ENCODE results near the gene FCRL6. TPM values are rescaled to one million over a fixed set of nuclear protein-coding genes. Genes with fewer than 3 reads are reported as not detected.
A peak's percentile ranks its signal among the peaks of the same experiment; 100 is the strongest.

The FCRL6 gene, protein sequence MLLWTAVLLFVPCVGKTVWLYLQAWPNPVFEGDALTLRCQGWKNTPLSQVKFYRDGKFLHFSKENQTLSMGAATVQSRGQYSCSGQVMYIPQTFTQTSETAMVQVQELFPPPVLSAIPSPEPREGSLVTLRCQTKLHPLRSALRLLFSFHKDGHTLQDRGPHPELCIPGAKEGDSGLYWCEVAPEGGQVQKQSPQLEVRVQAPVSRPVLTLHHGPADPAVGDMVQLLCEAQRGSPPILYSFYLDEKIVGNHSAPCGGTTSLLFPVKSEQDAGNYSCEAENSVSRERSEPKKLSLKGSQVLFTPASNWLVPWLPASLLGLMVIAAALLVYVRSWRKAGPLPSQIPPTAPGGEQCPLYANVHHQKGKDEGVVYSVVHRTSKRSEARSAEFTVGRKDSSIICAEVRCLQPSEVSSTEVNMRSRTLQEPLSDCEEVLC
- under 1 TPM; 0.10 to 0.41 (median 0.34) TPM for polyA plus RNA-seq (ENCODE audit: insufficient read length in 4 of 4)

DNA sequence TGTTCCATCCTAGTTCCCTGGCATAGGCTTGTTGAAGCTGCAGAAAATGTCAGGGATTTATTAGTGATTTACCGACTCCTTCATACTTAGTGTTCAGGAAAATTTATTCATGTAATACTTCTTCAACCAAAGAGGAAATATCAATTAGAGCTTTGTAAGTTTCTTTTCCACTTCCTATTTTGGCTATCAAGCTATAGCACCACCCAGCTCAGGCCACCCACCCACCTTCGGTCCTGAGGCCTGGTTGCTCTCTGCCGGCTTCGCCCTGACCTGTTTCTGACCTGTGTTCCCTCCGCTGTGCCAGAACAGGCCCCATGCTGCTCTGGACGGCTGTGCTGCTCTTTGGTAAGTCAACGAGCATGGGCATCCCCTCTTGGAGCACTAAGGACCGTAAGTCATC lies at the start of gene FCRL6:
FCRL6 (plus strand) TSS at position 250 of the 400 bp plus-strand sequence; CDS start at position 315, 65 bp downstream.
- DNase-seq (ENCODE audit: low read depth in 4 of 4, low spot score in 3 of 4) = no peak

DNA sequence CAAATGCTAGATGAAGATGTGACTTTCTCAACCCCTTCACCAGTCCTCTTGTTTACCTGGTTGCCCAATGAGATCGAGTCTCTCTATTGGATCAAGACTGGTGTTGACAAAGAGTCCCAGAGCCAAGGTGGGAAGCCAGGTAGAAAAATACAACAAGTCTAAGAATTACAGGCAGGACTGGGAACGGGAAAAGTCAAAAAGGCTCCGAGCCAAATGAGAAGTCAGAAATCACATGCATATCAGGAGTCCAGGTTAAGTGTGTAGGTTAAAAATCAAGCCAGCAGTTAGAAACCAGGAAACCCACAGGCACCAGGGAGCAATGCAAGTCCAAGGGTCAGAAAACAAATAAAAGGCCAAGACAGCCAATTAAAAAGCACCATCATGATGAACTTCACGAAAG lies 48.8 kb upstream of the FCRL6 start:
- peak in 1 of 4 donors; percentile 5 for DNase-seq (ENCODE audit: low read depth in 4 of 4, low spot score in 3 of 4)

DNA sequence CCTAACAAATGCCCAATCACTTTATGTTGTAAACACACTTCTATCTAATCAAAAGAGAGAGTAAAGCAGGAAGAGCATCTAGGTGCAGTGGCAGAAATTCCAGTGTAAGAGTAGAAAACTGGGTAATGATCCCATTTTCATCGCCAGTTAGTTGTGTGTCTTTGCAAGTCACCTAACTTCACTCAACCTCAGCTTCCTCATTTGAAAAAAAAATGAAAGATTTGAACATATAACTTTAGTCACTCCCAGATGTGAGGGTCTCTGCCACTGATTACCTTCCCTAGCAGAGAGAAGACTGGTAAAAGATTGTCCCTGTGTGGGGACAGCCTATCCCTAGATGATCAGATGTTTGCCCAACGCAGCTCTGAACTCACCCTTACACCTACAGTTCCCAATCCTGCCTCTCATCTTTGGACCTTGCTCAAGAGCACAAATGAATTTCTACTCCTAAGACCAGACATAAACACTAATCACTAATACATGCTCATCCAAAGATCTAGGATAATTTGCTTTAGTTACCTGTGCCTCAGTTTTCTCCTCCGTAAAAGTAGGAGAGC lies 46.6 kb upstream of the FCRL6 start:
- DNase-seq (ENCODE audit: low read depth in 4 of 4, low spot score in 3 of 4) = no peak

DNA sequence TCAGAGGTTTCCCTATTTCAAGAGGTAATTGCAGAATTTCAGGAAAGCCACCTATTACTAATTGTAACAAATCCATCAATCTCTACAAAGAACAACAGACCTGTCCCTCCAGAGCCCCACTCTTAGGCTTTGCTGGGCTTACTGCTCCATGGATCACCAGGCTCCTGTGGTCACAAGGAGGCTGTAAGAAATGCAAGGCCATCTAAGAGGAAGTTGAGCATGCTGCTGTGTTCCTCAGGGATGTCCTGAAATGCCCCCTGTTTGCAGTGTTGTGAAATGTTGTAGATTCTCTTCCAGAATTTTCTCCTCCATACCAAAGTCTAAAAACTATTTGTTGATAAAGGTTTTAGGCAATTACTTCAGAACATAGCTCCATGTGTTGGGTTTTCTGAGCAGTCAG lies 45.8 kb upstream of the FCRL6 start:
- DNase-seq (ENCODE audit: low read depth in 4 of 4, low spot score in 3 of 4) = no peak

DNA sequence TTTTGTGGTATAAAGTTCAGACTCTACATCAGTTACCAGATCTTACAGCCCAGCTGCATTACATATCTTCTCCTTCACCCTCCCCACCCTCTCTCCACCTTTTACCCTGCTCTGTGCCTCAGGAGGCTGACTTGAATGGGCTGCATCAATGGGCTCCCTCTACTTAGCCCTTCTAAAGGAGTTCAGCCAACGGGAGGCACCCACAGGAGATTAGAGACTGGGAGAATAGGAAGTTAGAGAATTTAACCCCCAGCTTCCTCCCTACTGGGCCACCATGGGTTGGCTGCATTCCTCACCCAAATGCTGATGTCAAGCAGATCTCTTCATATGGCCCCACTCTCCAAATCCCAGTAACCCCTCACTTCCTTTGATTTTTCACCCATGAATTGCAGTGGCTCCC lies 38.5 kb upstream of the FCRL6 start:
- DNase-seq (ENCODE audit: low read depth in 4 of 4, low spot score in 3 of 4) = no peak

DNA sequence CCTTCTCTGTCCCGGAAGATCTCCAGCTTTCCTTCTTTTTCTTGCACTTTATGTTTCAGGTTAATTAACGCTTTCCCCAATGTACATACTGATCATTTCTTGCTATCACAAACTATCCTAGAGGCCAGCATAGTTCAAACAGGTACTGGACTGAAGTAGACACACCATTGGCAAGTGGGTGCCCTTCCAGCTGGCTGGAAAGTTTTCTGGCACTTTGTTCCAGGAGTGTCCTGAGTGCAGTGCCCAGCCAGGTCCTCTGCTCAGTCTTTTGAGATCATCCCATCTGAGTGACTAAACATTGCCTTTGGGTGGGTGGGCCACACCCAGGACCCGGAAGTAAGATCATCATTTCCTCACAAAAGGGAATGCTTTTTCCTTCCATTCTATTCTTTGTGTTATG lies 36.4 kb upstream of the FCRL6 start:
- DNase-seq (ENCODE audit: low read depth in 4 of 4, low spot score in 3 of 4) = no peak

DNA sequence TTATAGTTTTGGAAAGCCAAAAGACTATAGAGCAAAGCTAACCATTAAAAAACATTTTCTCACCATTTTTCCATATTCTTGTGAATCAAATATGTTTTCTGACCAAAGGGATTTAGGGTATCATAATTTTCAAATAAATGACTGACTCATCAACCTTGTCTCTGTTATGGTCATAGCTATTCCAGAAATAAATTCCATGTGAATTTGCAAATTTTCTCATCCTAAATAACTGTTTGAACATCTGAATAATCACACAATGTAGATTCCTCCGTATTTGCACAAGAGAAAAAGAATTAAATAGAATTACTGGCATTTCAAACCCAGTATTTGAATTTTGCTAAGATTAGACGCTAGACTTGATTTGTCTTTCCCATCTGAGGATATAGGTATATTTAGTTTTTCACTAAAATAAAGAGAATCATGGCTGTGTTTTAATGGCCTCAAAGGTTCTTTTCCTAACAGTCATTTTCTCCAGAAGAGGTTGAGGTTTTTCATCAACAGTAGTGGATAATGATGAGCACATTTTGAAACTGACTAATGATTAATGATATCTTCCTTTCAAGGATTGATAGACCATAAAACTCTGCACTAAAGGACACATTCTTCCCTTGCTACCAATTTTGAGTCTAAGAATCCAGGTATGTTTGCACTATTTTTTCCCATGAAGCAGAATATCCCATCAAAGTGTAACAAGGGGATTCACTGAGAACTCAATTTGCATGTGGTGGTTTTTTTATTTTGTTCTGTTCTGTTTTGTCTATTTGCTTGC lies 30.8 kb upstream of the FCRL6 start:
- no peak for DNase-seq (ENCODE audit: low read depth in 4 of 4, low spot score in 3 of 4)

DNA sequence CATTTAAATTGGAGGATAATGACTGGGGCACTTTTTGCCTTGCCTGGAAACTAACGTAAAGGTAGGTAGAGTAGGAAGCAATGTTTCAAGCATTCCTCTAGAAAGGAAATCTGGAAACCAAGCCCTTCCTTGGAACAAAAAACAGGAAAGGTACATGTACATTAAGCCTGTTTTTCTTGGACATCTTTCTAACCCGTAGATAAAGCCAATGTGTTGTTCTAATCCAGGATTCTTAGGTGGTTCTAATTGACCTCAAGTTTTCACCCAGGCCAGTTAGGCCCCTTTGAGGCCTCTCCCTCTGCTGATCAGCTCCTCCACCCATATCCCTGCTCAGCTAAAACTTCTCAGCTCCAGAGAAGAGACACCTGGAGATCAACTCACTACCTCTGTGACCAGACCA lies 27.7 kb upstream of the FCRL6 start:
- no peak for DNase-seq (ENCODE audit: low read depth in 4 of 4, low spot score in 3 of 4)

DNA sequence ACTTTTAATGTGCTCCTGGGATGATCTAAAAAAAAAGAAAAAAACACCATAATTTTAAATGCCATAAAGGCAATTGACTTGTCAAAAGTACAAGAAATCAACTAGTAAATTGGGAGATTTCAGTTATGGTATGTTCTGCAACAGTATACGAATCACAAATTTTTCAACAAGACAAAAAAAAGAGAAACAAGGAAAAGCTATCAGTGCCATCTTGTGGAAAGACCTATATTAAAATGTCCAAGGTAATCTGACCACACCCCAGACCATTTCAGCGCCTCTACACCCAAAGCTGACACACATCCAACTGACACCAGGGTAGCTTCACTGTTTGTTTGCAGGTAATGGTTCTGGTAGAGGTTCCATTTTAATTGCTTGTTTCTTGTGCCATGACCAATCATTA lies 26.4 kb upstream of the FCRL6 start:
- no peak for DNase-seq (ENCODE audit: low read depth in 4 of 4, low spot score in 3 of 4)

DNA sequence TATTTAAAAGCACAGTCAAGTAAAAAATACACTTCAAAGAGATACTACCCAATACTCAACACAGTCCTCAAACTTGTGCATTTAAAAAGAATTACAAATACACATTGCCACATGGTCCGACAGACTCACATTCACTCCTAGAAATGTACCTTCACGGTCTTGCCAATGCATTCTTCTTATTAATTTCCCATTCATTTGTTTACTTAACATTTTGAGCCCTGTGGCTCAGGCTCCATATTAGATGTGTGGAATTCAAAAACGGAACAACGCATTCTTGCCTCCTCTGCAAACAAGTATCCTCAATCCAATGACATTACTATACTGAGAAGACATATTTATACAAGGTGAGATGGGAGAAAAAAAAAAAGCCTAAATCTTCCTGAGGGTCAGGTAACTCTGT lies 23.9 kb upstream of the FCRL6 start:
- DNase-seq (ENCODE audit: low read depth in 4 of 4, low spot score in 3 of 4) = no peak

DNA sequence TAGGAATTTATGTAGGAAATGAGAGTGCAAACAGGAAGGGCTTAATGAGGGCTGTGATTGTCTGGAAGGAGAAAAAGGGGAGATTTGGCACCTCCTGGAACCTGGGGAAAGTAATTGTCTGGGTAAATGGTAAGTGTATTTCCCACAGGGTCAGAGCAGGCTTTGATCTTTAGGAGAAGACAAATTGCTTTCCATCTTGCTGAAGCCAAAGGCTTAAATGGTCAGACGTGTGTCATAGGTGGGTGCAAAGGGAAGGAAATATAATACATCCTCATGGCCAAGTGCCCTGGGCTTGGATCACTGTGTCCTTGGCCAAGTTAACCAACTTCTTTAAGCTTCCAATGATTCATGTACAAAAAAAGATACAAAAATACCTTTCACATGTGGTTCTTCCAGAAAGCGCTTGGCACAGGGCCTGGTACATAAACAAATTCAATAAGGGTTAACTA lies 22.7 kb upstream of the FCRL6 start:
- DNase-seq (ENCODE audit: low read depth in 4 of 4, low spot score in 3 of 4) = no peak

DNA sequence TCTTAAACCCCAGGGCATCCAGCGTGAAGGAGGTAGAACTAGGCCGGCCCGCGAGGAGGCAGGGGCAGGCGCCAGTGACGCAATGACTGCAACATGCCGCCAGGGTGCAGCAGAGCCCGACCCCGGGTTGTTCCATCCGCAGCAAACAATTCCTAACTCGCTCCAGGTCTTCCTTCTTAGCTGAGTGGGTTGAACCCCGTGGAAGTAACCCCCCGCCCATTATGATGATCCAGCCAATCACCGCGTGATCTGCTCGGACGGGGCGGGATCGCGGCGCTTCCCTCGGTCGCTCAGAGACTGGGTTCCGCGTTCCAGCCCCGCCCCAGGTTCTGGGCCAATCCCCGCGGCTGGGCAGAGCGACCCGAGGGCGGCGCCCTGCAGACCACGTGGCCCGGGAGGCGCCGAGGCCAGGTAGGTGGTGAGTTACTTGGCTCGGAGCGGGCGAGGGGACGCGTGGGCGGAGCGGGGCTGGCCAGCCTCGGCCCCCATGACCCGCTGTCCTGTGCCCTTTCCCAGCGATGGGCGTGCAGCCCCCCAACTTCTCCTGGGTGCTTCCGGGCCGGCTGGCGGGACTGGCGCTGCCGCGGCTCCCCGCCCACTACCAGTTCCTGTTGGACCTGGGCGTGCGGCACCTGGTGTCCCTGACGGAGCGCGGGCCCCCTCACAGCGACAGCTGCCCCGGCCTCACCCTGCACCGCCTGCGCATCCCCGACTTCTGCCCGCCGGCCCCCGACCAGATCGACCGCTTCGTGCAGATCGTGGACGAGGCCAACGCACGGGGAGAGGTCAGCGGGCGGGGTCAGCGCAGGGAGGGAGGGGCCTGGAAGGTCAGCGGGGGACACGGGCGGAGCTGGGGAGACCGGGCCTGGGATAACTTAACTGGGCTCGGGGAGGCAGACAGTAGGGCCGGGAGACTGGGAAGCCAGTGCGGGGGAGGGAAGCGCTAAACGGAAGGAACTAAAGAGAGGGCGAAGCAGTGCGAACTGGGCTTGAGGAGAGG lies 21.3 kb upstream of the FCRL6 start, which contains the start of gene DUSP23:
DUSP23 (plus strand) TSS at position 380 of the 1,000 bp plus-strand sequence; CDS start at position 519, 139 bp downstream.
- DNase-seq (ENCODE audit: low read depth in 4 of 4, low spot score in 3 of 4) = peak; percentile 88 to 94 (median 93)

DNA sequence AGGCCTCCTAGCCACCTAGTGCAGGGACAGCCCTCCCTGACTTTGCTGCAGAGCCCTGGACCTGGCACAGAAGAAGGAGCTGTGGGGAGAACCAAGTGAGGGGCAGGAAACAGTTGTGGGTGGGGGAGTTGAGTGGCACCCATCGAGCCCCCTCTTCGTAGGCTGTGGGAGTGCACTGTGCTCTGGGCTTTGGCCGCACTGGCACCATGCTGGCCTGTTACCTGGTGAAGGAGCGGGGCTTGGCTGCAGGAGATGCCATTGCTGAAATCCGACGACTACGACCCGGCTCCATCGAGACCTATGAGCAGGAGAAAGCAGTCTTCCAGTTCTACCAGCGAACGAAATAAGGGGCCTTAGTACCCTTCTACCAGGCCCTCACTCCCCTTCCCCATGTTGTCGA lies 20.2 kb upstream of the FCRL6 start:
- DNase-seq (ENCODE audit: low read depth in 4 of 4, low spot score in 3 of 4) = no peak

DNA sequence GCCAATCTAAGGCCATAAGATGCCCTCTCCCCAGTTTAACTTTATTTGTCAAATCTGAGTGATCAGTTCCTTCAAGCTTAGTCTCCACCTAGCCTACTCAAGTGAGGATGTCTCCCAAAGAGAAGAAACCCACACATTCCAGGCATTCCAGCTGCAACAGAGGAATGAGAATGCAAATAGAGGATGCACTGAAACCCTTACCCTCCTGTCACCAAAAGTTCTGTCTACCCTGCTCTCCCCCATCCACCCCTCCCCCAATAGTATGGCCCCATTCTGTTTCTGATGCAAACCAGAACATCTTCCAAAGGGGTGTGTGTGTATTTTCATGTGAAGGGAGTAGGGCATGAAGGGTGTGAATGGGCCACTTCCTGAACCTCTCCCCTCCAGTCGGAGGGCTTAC lies 18.4 kb upstream of the FCRL6 start:
- DNase-seq (ENCODE audit: low read depth in 4 of 4, low spot score in 3 of 4) = no peak

DNA sequence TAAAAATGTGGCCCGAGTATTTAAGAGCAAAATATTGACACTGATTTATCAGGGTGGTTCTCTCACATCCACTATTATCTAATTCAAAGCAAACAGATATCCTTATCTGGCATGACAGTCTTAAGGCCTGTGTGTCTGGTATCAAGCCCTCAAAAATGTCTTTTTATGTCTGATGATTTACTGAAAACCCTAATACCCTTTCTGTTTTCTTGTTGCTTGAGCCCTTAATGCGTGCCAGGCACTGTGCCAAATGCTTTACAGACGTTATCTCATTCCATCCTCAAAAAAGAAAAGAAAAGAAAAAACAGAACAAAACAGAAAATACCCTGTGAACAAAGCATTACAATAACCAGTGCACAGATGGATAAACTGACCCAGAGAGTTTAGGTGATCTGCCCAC lies 15.7 kb upstream of the FCRL6 start:
- no peak for DNase-seq (ENCODE audit: low read depth in 4 of 4, low spot score in 3 of 4)

DNA sequence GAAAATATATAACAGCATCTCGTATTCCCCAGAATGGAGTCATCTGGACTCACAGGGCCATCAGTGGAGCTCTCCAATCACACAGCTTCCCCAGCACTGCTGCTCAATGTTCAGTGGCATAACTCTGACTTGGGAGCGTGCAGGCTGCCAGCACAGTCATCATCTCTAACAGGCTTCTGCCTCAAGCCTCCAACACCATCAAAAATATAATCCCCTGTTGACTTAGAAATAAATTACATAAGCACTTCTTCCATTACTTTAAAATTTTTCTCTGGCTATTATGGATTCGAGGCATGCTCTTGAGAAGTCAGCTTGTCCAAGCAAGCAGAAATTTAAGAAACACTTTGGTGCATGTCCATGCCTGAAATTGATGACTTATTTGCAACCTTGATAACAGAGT lies 15.2 kb upstream of the FCRL6 start:
- DNase-seq (ENCODE audit: low read depth in 4 of 4, low spot score in 3 of 4) = no peak

DNA sequence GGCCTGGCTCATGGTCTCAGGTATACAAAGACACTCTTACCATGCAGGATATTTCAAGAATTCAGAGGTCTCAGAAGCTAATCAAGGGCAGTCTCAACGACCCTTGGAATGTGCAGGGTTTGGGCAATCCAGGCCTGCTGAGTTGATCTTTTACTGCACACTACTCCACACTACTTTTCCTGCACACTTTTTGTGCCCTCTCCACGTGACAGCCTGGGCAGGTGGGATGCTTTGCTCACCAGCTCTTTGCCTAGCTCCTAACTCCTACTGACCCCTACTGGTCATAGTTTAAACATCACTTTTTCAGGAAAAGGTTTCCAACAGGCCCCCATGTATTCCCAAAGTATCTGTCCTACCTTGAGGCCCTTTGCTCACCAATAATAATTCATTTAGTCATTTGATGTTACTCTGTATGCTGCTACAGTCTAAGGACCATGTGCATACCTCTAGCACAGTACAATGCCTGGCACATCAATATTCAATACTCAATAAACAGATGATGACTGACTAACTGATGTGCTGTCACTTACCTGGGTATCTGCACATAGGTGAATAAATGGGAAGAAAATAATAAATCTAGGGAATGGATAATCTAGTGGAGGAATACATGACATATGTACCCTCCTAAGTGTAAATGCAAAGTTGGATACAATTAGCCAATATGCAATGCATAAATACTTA lies 11.8 kb upstream of the FCRL6 start:
- peak in 3 of 4 donors; percentile 6 to 36 (median 15) for DNase-seq (ENCODE audit: low read depth in 4 of 4, low spot score in 3 of 4)

DNA sequence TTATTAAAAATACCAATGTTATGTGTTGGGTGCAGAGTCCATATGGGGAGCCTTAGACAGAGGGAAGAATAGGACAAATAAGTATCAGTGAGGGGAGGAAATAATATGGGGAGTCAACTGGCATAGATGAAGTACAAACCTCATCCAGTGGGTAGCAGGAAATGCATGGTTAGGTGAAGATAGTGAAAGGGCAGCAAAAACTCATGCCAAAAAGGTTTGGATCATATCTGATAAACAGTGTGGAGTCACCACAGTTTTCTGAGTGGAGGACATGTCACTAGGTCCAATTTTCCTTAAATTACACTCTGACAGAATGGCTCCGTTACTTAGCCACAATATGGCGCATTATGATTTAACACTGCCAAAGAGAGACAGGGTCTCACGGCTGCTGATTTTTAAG lies 11.1 kb upstream of the FCRL6 start:
- no peak for DNase-seq (ENCODE audit: low read depth in 4 of 4, low spot score in 3 of 4)

DNA sequence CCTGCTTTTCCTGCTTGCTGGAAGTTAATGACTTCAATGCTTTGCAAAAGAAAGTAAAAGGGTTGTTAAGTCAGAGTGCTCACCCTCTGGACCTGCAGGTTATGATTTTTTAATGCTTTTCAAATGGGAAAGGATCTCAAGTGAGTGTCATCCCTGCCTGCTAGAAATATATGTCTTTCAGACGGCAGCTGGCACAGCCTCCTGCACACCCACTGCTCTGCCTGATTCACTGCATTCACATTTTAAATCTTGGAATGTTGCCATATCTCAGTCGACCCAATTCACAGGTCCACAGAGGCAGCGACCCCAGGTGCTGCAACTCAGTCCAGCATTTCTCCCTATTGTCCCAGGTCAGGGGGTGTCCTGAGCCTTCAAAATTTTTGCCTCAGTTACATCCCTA lies 10.7 kb upstream of the FCRL6 start:
- no peak for DNase-seq (ENCODE audit: low read depth in 4 of 4, low spot score in 3 of 4)

DNA sequence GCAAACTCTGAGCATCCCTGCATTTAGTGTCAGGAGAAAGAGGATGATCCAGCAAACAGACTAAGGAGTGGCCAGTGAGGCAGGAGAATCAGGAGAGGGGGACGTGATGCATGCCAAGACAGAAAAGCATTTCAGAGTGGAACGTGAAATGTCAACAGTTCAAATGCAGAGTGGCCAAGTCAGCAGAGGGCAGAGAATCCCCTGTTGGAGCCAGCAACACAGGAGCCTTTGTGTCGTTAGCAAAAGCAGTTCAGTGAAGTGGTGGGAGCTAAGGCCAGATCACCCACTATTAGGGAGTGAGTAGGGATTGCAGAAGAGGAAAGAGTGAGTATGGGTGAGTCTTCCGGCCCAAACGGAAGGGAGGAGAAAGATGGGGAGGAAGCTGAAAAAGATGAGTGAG lies 6.6 kb upstream of the FCRL6 start:
- DNase-seq (ENCODE audit: low read depth in 4 of 4, low spot score in 3 of 4) = no peak
